ENCODE measurements around the gene OSR1. TPM values are rescaled to one million over a fixed set of nuclear protein-coding genes. Genes with fewer than 3 reads are reported as not detected.

The OSR1 gene
- total RNA-seq, 1 experiment from 2014 or later, result 6.9 TPM

DNA sequence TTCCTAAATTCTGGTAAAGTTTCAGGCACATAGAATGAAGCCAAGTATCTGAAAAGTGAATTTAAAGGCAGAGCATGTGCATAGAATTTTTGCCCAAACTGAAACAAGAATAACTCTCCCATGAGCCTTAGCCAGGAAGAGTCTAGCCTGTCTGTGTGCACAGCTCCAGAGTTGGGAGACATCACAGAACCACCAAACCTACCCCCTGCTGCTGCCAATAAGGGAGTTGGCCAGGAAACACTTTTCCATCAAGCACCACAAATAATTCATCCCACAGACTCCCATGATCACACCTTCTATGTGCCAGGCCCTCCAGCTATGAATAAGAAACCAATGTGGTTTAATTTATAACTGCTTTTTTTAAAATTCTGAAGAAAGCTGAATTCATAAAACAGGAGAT is 27.0 kb downstream of the OSR1 start:
- no peak for DNase-seq
- no peak overlapping the region for H3K27ac ChIP-seq
- TF ChIP-seq EZH2 (IDR thresholded peaks at IDR 0.05; ENCODE audit: low read depth), result no peak
- TF ChIP-seq, protein P1, sequence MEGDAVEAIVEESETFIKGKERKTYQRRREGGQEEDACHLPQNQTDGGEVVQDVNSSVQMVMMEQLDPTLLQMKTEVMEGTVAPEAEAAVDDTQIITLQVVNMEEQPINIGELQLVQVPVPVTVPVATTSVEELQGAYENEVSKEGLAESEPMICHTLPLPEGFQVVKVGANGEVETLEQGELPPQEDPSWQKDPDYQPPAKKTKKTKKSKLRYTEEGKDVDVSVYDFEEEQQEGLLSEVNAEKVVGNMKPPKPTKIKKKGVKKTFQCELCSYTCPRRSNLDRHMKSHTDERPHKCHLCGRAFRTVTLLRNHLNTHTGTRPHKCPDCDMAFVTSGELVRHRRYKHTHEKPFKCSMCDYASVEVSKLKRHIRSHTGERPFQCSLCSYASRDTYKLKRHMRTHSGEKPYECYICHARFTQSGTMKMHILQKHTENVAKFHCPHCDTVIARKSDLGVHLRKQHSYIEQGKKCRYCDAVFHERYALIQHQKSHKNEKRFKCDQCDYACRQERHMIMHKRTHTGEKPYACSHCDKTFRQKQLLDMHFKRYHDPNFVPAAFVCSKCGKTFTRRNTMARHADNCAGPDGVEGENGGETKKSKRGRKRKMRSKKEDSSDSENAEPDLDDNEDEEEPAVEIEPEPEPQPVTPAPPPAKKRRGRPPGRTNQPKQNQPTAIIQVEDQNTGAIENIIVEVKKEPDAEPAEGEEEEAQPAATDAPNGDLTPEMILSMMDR (conservative IDR thresholded peaks at IDR 0.05), result no peak
- no peaks in the 10 kb centered on the region for H3K27me3 ChIP-seq (ENCODE audit: insufficient read depth, low read depth)
- no peaks in the 10 kb centered on the region for H3K4me1 ChIP-seq (replicated peaks; ENCODE audit: insufficient read depth)
- BruUV-seq (replicated peaks), result no TSS peak
- H4K20me1 ChIP-seq (ENCODE audit: insufficient read depth), result no peaks in the 10 kb centered on the region
- H3K4me2 ChIP-seq, result no peak overlapping the region
- H3K9me2 ChIP-seq (ENCODE audit: insufficient read depth), result peaks cover 5% of the 10 kb centered on the region
- no peaks in the 10 kb centered on the region for H3K36me3 ChIP-seq (ENCODE audit: low read depth)
- no peak overlapping the region for H3K4me3 ChIP-seq
- no peaks in the 10 kb centered on the region for H3K79me2 ChIP-seq (ENCODE audit: low read depth)
- peaks cover 2% of the 10 kb centered on the region; the same call in 1 of the 2 replicates for H3K9me3 ChIP-seq (ENCODE audit: insufficient read depth, low read depth)
- H3F3A ChIP-seq (ENCODE audit: insufficient read depth, low read depth), result no peaks in the 10 kb centered on the region
- intact Hi-C loops (cut with micrococcal nuclease; ENCODE audit: unreplicated experiment), result no loop called here
- POLR2A ChIA-PET (ENCODE audit: unreplicated experiment), result no interaction called here
- no peak overlapping the region for H2AFZ ChIP-seq
- CTCF ChIA-PET, result no interaction called here

- no peaks in the 10 kb centered on the region for H3K36me3 ChIP-seq (ENCODE audit: low read depth)
- POLR2A ChIA-PET (ENCODE audit: unreplicated experiment), result no interaction called here
Observed at GRCh38 chr2:19330436-19330835, 28.0 kb downstream of the OSR1 start.

GRCh38 chr2:19329445-19329844 is 29.0 kb downstream of the OSR1 start:
- no peaks in the 10 kb centered on the region for H3K27me3 ChIP-seq (ENCODE audit: insufficient read depth, low read depth)
- no peak for DNase-seq
- ChIA-PET POLR2A (ENCODE audit: unreplicated experiment) (no interaction called here), CTCF (no interaction called here)
- intact Hi-C loops (cut with micrococcal nuclease; ENCODE audit: unreplicated experiment), result no loop called here
- H3K79me2 ChIP-seq (ENCODE audit: low read depth), result no peaks in the 10 kb centered on the region
- H4K20me1 ChIP-seq (ENCODE audit: insufficient read depth), result no peaks in the 10 kb centered on the region
- peaks cover 5% of the 10 kb centered on the region; the same call in 1 of the 2 replicates for H3K9me2 ChIP-seq (ENCODE audit: insufficient read depth)
- peaks cover 2% of the 10 kb centered on the region; the same call in 1 of the 2 replicates for H3K9me3 ChIP-seq (ENCODE audit: insufficient read depth, low read depth)
- H3K4me2 ChIP-seq, result no peak overlapping the region
- no peaks in the 10 kb centered on the region for H3F3A ChIP-seq (ENCODE audit: insufficient read depth, low read depth)
- no peaks in the 10 kb centered on the region for H3K36me3 ChIP-seq (ENCODE audit: low read depth)
- H3K4me3 ChIP-seq, result no peak overlapping the region
- TF ChIP-seq, protein P1 (conservative IDR thresholded peaks at IDR 0.05), result no peak
- no peak for TF ChIP-seq EZH2 (IDR thresholded peaks at IDR 0.05; ENCODE audit: low read depth)
- no peak overlapping the region for H3K27ac ChIP-seq
- H2AFZ ChIP-seq, result no peak overlapping the region
- BruUV-seq (replicated peaks), result no TSS peak
- H3K4me1 ChIP-seq (replicated peaks; ENCODE audit: insufficient read depth), result no peaks in the 10 kb centered on the region

More at GRCh38 chr2:19330436-19330835, 28.0 kb downstream of the OSR1 start:
- Histone ChIP-seq H3K4me3 (no peak overlapping the region), H3K9me2 (ENCODE audit: insufficient read depth) (peaks cover 5% of the 10 kb centered on the region; the same call in 1 of the 2 replicates), H3K4me2 (no peak overlapping the region), H3K27me3 (ENCODE audit: insufficient read depth, low read depth) (no peaks in the 10 kb centered on the region), H3K9me3 (ENCODE audit: insufficient read depth, low read depth) (peaks cover 2% of the 10 kb centered on the region; the same call in 1 of the 2 replicates), H3K27ac (no peak overlapping the region), H3F3A (ENCODE audit: insufficient read depth, low read depth) (no peaks in the 10 kb centered on the region), H3K4me1 (replicated peaks; ENCODE audit: insufficient read depth) (no peaks in the 10 kb centered on the region), H2AFZ (no peak overlapping the region), H4K20me1 (ENCODE audit: insufficient read depth) (no peaks in the 10 kb centered on the region), H3K79me2 (ENCODE audit: low read depth) (no peaks in the 10 kb centered on the region)
- DNase-seq, result no peak
- TF ChIP-seq, protein P1 (conservative IDR thresholded peaks at IDR 0.05), result no peak
- TF ChIP-seq EZH2 (IDR thresholded peaks at IDR 0.05; ENCODE audit: low read depth), result no peak
- CTCF ChIA-PET, result no interaction called here
- BruUV-seq (replicated peaks), result no TSS peak
- intact Hi-C loops (cut with micrococcal nuclease; ENCODE audit: unreplicated experiment), result no loop called here
